ENCODE data around the gene BGLAP.
A peak's percentile ranks its signal among the peaks of the same experiment; 100 is the strongest.

BGLAP gene

GRCh38 chr1:156246781-156247459 is 4.9 kb downstream of the BGLAP start:
- H3K4me1 ChIP-seq, result peaks cover 0 to 34% (median 18%) of the 10 kb centered on the region in 4 donors
- DNase-seq, result peak in 1 of 2 donors; percentile 75
- intact Hi-C loops (cut with DNase I; ENCODE audit: low total_unique reads), result no loop called here

GRCh38 chr1:156247460-156248322 is 5.7 kb downstream of the BGLAP start, which contains the start of gene PAQR6:
Gene PAQR6 (minus strand): TSS chr1:156248056. CDS start chr1:156246731, 1,325 bp downstream.
- Histone ChIP-seq H3K4me3 (no peak within 1 kb of the TSS), H3K27ac (no peak within 1 kb of the TSS), H3K36me3 (peaks cover 26 to 39% (median 34%) of the 10 kb centered on the region in 3 donors), H3K9me3 (no peaks in the 10 kb centered on the region), H3K4me1 (peaks cover 0 to 34% (median 18%) of the 10 kb centered on the region in 4 donors), H3K27me3 (peaks cover 6 to 28% of the 10 kb centered on the region in 2 donors)
- no peak for DNase-seq
- TF ChIP-seq CTCF (IDR thresholded peaks at IDR 0.05), result no peak
- intact Hi-C loops (cut with DNase I; ENCODE audit: low total_unique reads), result no loop called here

More at GRCh38 chr1:156246781-156247459, 4.9 kb downstream of the BGLAP start:
- TF ChIP-seq CTCF (IDR thresholded peaks at IDR 0.05), result no peak
- peaks cover 6 to 28% of the 10 kb centered on the region in 2 donors for H3K27me3 ChIP-seq
- no peak overlapping the region for H3K4me3 ChIP-seq
- H3K27ac ChIP-seq, result no peak overlapping the region
- no peaks in the 10 kb centered on the region for H3K9me3 ChIP-seq
- H3K36me3 ChIP-seq, result peaks cover 18 to 39% (median 27%) of the 10 kb centered on the region in 3 donors

- no peak overlapping the region for H3K4me3 ChIP-seq
- no peak for DNase-seq
- peaks cover 32 to 43% (median 41%) of the 10 kb centered on the region in 3 donors for H3K36me3 ChIP-seq
- TF ChIP-seq CTCF (IDR thresholded peaks at IDR 0.05), result no peak
- peaks cover 6 to 28% of the 10 kb centered on the region in 2 donors for H3K27me3 ChIP-seq
- H3K27ac ChIP-seq, result no peak overlapping the region
- H3K4me1 ChIP-seq, result peaks cover 0 to 34% (median 18%) of the 10 kb centered on the region in 4 donors
- intact Hi-C loops (cut with DNase I; ENCODE audit: low total_unique reads), result no loop called here
- H3K9me3 ChIP-seq, result no peaks in the 10 kb centered on the region
Measured at GRCh38 chr1:156248323-156248683, 6.3 kb downstream of the BGLAP start.

GRCh38 chr1:156249593-156249992 is 7.6 kb downstream of the BGLAP start:
- no peak for TF ChIP-seq CTCF (IDR thresholded peaks at IDR 0.05)
- no peak for DNase-seq
- Histone ChIP-seq H3K4me1 (peaks cover 0 to 34% (median 18%) of the 10 kb centered on the region in 4 donors), H3K27me3 (peaks cover 6 to 22% of the 10 kb centered on the region in 2 donors), H3K4me3 (no peak overlapping the region), H3K9me3 (no peaks in the 10 kb centered on the region), H3K27ac (no peak overlapping the region), H3K36me3 (peaks cover 43 to 56% (median 53%) of the 10 kb centered on the region in 3 donors)
- intact Hi-C loops (cut with DNase I; ENCODE audit: low total_unique reads), result no loop called here

GRCh38 chr1:156251527-156251926 is 9.5 kb downstream of the BGLAP start:
- TF ChIP-seq CTCF (IDR thresholded peaks at IDR 0.05), result no peak
- Histone ChIP-seq H3K27me3 (peaks cover 0 to 2% of the 10 kb centered on the region in 2 donors), H3K4me1 (peaks cover 0 to 18% (median 10%) of the 10 kb centered on the region in 4 donors), H3K27ac (no peak overlapping the region), H3K36me3 (peaks cover 58 to 75% (median 73%) of the 10 kb centered on the region in 3 donors), H3K4me3 (no peak overlapping the region), H3K9me3 (no peaks in the 10 kb centered on the region)
- intact Hi-C loops (cut with DNase I; ENCODE audit: low total_unique reads), result no loop called here
- no peak for DNase-seq
